SK-N-SH (cell line): ENCODE measurements around the gene MATK. TPM values are rescaled to one million over a fixed set of nuclear protein-coding genes. Genes with fewer than 3 reads are reported as not detected.

Experiments used
- CTCF ChIA-PET: fragments of 300-600, 350-600 bp; formaldehyde crosslinking; extraction: SDS; loops from one replicate; lab custom pipeline; 2021; lab: Yijun Ruan, JAX
- POLR2A ChIA-PET: fragments of 350-600 bp; sonication (Branson Sonifier 250); formaldehyde crosslinking; extraction: SDS; loops from one replicate; lab custom pipeline; 2020; ENCODE audit warnings: antibody characterized with exemption, inconsistent platforms; lab: Yijun Ruan, JAX
- DNase-seq: peaks from one replicate; pipeline ENCODE4 v3.0.0; 2012
- H2AFZ ChIP-seq: fragments of 200-600 bp; sonication (generic); 2 replicates; pipeline ENCODE4 v1.8.1; 2016; ENCODE audit warnings: antibody characterized with exemption, mild to moderate bottlenecking, low read depth
- H3F3A ChIP-seq: fragments of 200-600 bp; sonication (generic); replicated peaks from 2 replicates; pipeline ENCODE3; 2016; ENCODE audit warnings: antibody characterized with exemption, mild to moderate bottlenecking; ENCODE audit not compliant: insufficient read depth
- H3K27ac ChIP-seq, 2 experiments: fragments of 200-500 bp in 1 of 2; fragments of 200-600 bp in 1 of 2; sonication (Bioruptor generic) in 1 of 2; sonication (generic), shearing (Covaris generic) in 1 of 2; 2 replicates each; pipeline versions ENCODE4 v1.5.1 to v1.6.1; 2014 to 2016; ENCODE audit warnings: low read depth in 2 of 2, inconsistent platforms in 1 of 2, low read length in 1 of 2, mild to moderate bottlenecking in 1 of 2, mixed read lengths in 1 of 2
- H3K27me3 ChIP-seq: fragments of 200-600 bp; sonication (generic), shearing (Covaris generic); 2 replicates; pipeline ENCODE4 v1.6.1; 2016; ENCODE audit warnings: mixed run types; ENCODE audit not compliant: insufficient read depth
- H3K36me3 ChIP-seq, 2 experiments: fragments of 200-500 bp in 1 of 2; fragments of 200-600 bp in 1 of 2; sonication (Bioruptor generic) in 1 of 2; sonication (generic) in 1 of 2; replicated peaks in 1 of 2; 2 replicates each; pipeline versions ENCODE3 to v1.5.1; 2014 to 2016; ENCODE audit warnings: low read length in 1 of 2, mild to moderate bottlenecking in 1 of 2; ENCODE audit not compliant: insufficient read depth in 2 of 2, control insufficient read depth in 1 of 2
- H3K4me1 ChIP-seq, 2 experiments: fragments of 200-500 bp in 1 of 2; fragments of 200-600 bp in 1 of 2; sonication (Bioruptor generic) in 1 of 2; sonication (generic), shearing (Covaris generic) in 1 of 2; 2 replicates each; pipeline versions ENCODE4 v1.5.1 to v1.6.1; 2014 to 2016; ENCODE audit warnings: low read depth in 1 of 2, low read length in 1 of 2, mixed run types in 1 of 2; ENCODE audit not compliant: insufficient read depth in 2 of 2, control insufficient read depth in 1 of 2
- H3K4me2 ChIP-seq: fragments of 200-600 bp; sonication (generic), shearing (Covaris generic); 2 replicates; pipeline ENCODE4 v1.6.1; 2017; ENCODE audit warnings: mixed run types
- H3K4me3 ChIP-seq, 2 experiments: fragments of 200-500 bp in 1 of 2; fragments of 200-600 bp in 1 of 2; sonication (Bioruptor generic) in 1 of 2; sonication (generic), shearing (Covaris generic) in 1 of 2; 2 replicates each; pipeline versions ENCODE4 v1.5.1 to v1.8.1; 2014 to 2016; ENCODE audit warnings: low read depth in 2 of 2, inconsistent platforms in 1 of 2, low read length in 1 of 2, mild to moderate bottlenecking in 1 of 2, mixed read lengths in 1 of 2, moderate library complexity in 1 of 2
- H3K79me2 ChIP-seq: fragments of 200-600 bp; sonication (generic); 2 replicates; pipeline ENCODE4 v1.8.1; 2017; ENCODE audit warnings: mild to moderate bottlenecking; ENCODE audit not compliant: insufficient read depth
- H3K9ac ChIP-seq: fragments of 200-600 bp; sonication (generic); 2 replicates; pipeline ENCODE4 v1.6.1; 2017; ENCODE audit warnings: mixed run types
- H3K9me2 ChIP-seq: fragments of 200-600 bp; sonication (generic); 2 replicates; pipeline ENCODE4 v1.6.1; 2017; ENCODE audit warnings: mixed run types
- H3K9me3 ChIP-seq: fragments of 200-600 bp; sonication (generic); 2 replicates; pipeline ENCODE4 v1.6.1; 2017; ENCODE audit warnings: mixed run types, mild to moderate bottlenecking, moderate library complexity
- H4K20me1 ChIP-seq: fragments of 200-600 bp; sonication (generic); 2 replicates; pipeline ENCODE4 v1.6.1; 2017; ENCODE audit warnings: mild to moderate bottlenecking, mixed run types; ENCODE audit not compliant: insufficient read depth
- CTCF ChIP-seq: fragments of 200-600 bp; sonication (generic); IDR thresholded peaks from 2 replicates; pipeline ENCODE4 v1.6.1; 2017; ENCODE audit warnings: antibody characterized with exemption, mild to moderate bottlenecking, moderate library complexity
- FOSL2 ChIP-seq: IDR thresholded peaks from 2 replicates; pipeline ENCODE4 v1.4.0; 2012; ENCODE audit warnings: low read depth, mild to moderate bottlenecking, moderate library complexity, borderline replicate concordance
- FOXM1 ChIP-seq: IDR thresholded peaks from 2 replicates; pipeline ENCODE4 v1.4.0; 2012; ENCODE audit warnings: low read depth, mild to moderate bottlenecking
- GATA2 ChIP-seq: sonication (generic); formaldehyde crosslinking; IDR thresholded peaks from 2 replicates; pipeline ENCODE4 v1.5.0; 2020; ENCODE audit warnings: mild to moderate bottlenecking, missing genetic modification reagents
- IRF3 ChIP-seq: fragments of 150-350 bp; IDR thresholded peaks from 2 replicates; pipeline ENCODE4 v1.6.1; 2016; ENCODE audit warnings: mild to moderate bottlenecking, low read depth, low read length
- MAX ChIP-seq: IDR thresholded peaks from 2 replicates; pipeline ENCODE4 v1.4.0; 2012; ENCODE audit warnings: low read depth
- POLR2AphosphoS5 ChIP-seq: IDR thresholded peaks from 2 replicates; pipeline ENCODE4 v1.6.1; 2012; ENCODE audit warnings: low read depth, low read length
- RAD21 ChIP-seq: IDR thresholded peaks from 2 replicates; pipeline ENCODE4 v1.6.1; 2012; ENCODE audit warnings: mild to moderate bottlenecking, low read length
- RCOR1 ChIP-seq: fragments of 150-350 bp; IDR thresholded peaks from 2 replicates; pipeline ENCODE4 v1.6.1; 2017; ENCODE audit warnings: antibody characterized with exemption, low read length
- RFX5 ChIP-seq: IDR thresholded peaks from 2 replicates; pipeline ENCODE4 v1.6.1; 2012; ENCODE audit warnings: mild to moderate bottlenecking, improper control_type of control experiment, low read length
- RXRA ChIP-seq: IDR thresholded peaks from 2 replicates; pipeline ENCODE4 v1.4.0; 2012; ENCODE audit warnings: low read depth, mild to moderate bottlenecking, borderline replicate concordance
- SMC3 ChIP-seq: IDR thresholded peaks from 2 replicates; pipeline ENCODE4 v1.6.1; 2012; ENCODE audit warnings: low read depth, low read length, improper control_type of control experiment
- TAF1 ChIP-seq: IDR thresholded peaks from 2 replicates; pipeline ENCODE4 v1.6.1; 2012; ENCODE audit warnings: low read depth, mild to moderate bottlenecking, low read length, moderate library complexity, borderline replicate concordance
- TEAD4 ChIP-seq: IDR thresholded peaks from 2 replicates; pipeline ENCODE4 v1.4.0; 2012; ENCODE audit warnings: mild to moderate bottlenecking, borderline replicate concordance; ENCODE audit not compliant: insufficient read depth
- WGBS: methylation state at CpG from one replicate; pipeline ENCODE4 v1.1.6; 2017; ENCODE audit warnings: low lambda C conversion rate; 5-methylcytosine and 5-hydroxymethylcytosine counted together
- polyA plus RNA-seq, 3 experiments: library from polyadenylated mRNA; depleted of rRNA; stranded (reverse); fragments of >200 nt; gene quantifications; 2 replicates each; pipeline ENCODE4 v1.2.3, GENCODE V29; 2012

The MATK gene
- polyA plus RNA-seq, 1 of the 3 experiments (the other 2 are of a cell fraction) = not detected

- no peak overlapping the region for H3K4me2 ChIP-seq
- DNase-seq = peak; percentile 94
- POLR2A ChIA-PET = no interaction called here
These were observed 35.7 kb upstream of the MATK start for GRCh38 chr19:3821857-3822364.

More at GRCh38 chr19:3821857-3822364, 35.7 kb upstream of the MATK start:
- H3K36me3 ChIP-seq = no peaks in the 10 kb centered on the region
- CTCF ChIA-PET = interaction anchor here (0.6 to 2.7 kb wide), 38 partner anchors 9 to 1417 kb away, joined by 3 to 26 read pairs (median 4); partner anchors contain the start of genes MRPL54 and TJP3
- no peaks in the 10 kb centered on the region for H3F3A ChIP-seq
- H3K27ac ChIP-seq = no peak overlapping the region
- no peaks in the 10 kb centered on the region; a peak in 1 of 4 replicates for H3K4me1 ChIP-seq
- no peaks in the 10 kb centered on the region for H3K9me2 ChIP-seq
- H2AFZ ChIP-seq = no peak overlapping the region
- WGBS = 62% methylated on average over 21 of the region's 43 CpGs
- no peaks in the 10 kb centered on the region for H4K20me1 ChIP-seq
- H3K9ac ChIP-seq = no peak overlapping the region
- peak overlapping the region in 1 of 2 experiments; percentile 48; a peak in 1 of 4 replicates for H3K4me3 ChIP-seq
- no peaks in the 10 kb centered on the region for H3K9me3 ChIP-seq
- TF ChIP-seq TAF1 (no peak), RXRA (no peak), MAX (0 out of 2 replicates have a peak, but pooled peaks have one; percentile 24), RCOR1 (no peak), POLR2AphosphoS5 (no peak), RFX5 (no peak), TEAD4 (no peak), CTCF (peak; percentile 91), RAD21 (peak; percentile 62), GATA2 (CRISPR knock-in tag) (no peak), SMC3 (peak; percentile 53), FOXM1 (no peak), FOSL2 (no peak), IRF3 (no peak)
- peaks cover 5% of the 10 kb centered on the region; the same call in 1 of the 2 replicates for H3K27me3 ChIP-seq
- H3K79me2 ChIP-seq = no peaks in the 10 kb centered on the region
